ENCODE results near the gene CCDC63.

CCDC63 gene

GRCh38 chr12:110885152-110885840, 38.5 kb downstream of the CCDC63 start:
- DNase-seq: no peak

GRCh38 chr12:110888256-110888991, 41.6 kb downstream of the CCDC63 start:
- no peak for DNase-seq

- no peak for DNase-seq
These were observed 42.6 kb downstream of the CCDC63 start for GRCh38 chr12:110889361-110889760.

GRCh38 chr12:110893956-110894355, 47.2 kb downstream of the CCDC63 start:
- DNase-seq: no peak

GRCh38 chr12:110896559-110896958, 49.8 kb downstream of the CCDC63 start:
- DNase-seq: no peak

GRCh38 chr12:110901401-110901800, 54.6 kb downstream of the CCDC63 start:
- no peak for DNase-seq

GRCh38 chr12:110903511-110903910, 56.7 kb downstream of the CCDC63 start:
- no peak for DNase-seq

- no peak for DNase-seq
These were observed 59.3 kb downstream of the CCDC63 start for GRCh38 chr12:110906083-110906482.

GRCh38 chr12:110906516-110906915, 59.7 kb downstream of the CCDC63 start:
- DNase-seq: no peak

GRCh38 chr12:110906985-110907384, 60.2 kb downstream of the CCDC63 start:
- DNase-seq: no peak

- DNase-seq: no peak
These were observed 60.8 kb downstream of the CCDC63 start for GRCh38 chr12:110907583-110907982.

GRCh38 chr12:110908377-110909152, 61.8 kb downstream of the CCDC63 start:
- DNase-seq: no peak

GRCh38 chr12:110912263-110912662, 65.5 kb downstream of the CCDC63 start:
- DNase-seq: no peak

- DNase-seq: no peak
These were observed 66.6 kb downstream of the CCDC63 start for GRCh38 chr12:110913119-110914056.

GRCh38 chr12:110916295-110916875, 69.6 kb downstream of the CCDC63 start:
- no peak for DNase-seq

GRCh38 chr12:110917467-110917866, 70.7 kb downstream of the CCDC63 start:
- no peak for DNase-seq

- DNase-seq: no peak
These were observed 71.2 kb downstream of the CCDC63 start for GRCh38 chr12:110917961-110918360.

- DNase-seq: no peak
These were observed 72.9 kb downstream of the CCDC63 start for GRCh38 chr12:110919720-110920119.

GRCh38 chr12:110920324-110920910, 73.6 kb downstream of the CCDC63 start, which contains the start of gene MYL2:
Gene MYL2 (minus strand): TSS chr12:110920579. CDS start chr12:110920529, 50 bp downstream.
- DNase-seq: no peak

GRCh38 chr12:110921262-110921661, 74.5 kb downstream of the CCDC63 start:
- DNase-seq: no peak

GRCh38 chr12:110922652-110923051, 75.9 kb downstream of the CCDC63 start:
- no peak for DNase-seq

GRCh38 chr12:110923192-110923591, 76.4 kb downstream of the CCDC63 start:
- no peak for DNase-seq

All from stimulated activated naive CD4-positive, alpha-beta T cell treated with Interleukin-2 at 50 U/mL for 16 hours (primary cell).